Left ventricle myocardium inferior (tissue), 1 donor: ENCODE results near the gene AGAP1. TPM values are rescaled to one million over a fixed set of nuclear protein-coding genes. Genes with fewer than 3 reads are reported as not detected.

ENCODE experiments used
- DNase-seq: peaks from one replicate; pipeline ENCODE4 v3.0.0-alpha.2; 2020
- H3K27ac ChIP-seq: fragments of 200-600 bp; replicated peaks from 2 replicates; pipeline ENCODE4 v1.8.0; 2021
- H3K27me3 ChIP-seq: fragments of 200-600 bp; 2 replicates; pipeline ENCODE4 v1.8.0; 2021; ENCODE audit warnings: low read depth
- H3K36me3 ChIP-seq: fragments of 200-600 bp; 2 replicates; pipeline ENCODE4 v1.8.0; 2021
- H3K4me1 ChIP-seq: fragments of 200-600 bp; 2 replicates; pipeline ENCODE4 v1.8.0; 2021
- H3K4me3 ChIP-seq: fragments of 200-600 bp; 2 replicates; pipeline ENCODE4 v1.8.0; 2021; ENCODE audit warnings: mild to moderate bottlenecking, moderate library complexity
- H3K9me3 ChIP-seq: fragments of 200-600 bp; replicated peaks from 2 replicates; pipeline ENCODE4 v1.8.0; 2021
- intact Hi-C: fragments of 100-400 bp; cut with micrococcal nuclease; formaldehyde crosslinking; loops from one replicate; pipeline ENCODE4 v1.11.0; 2022
- total RNA-seq: library from RNA; stranded (reverse); fragmentation: NEBNext Ultra II Directional; extraction: Animal tissue kit (Norgen Biotek cat#: 25700); gene quantifications from one replicate; pipeline ENCODE4 v1.2.1, GENCODE V29; 2021
- TF ChIP-seq, protein P1 (sequence below): fragments of 200-600 bp; IDR thresholded peaks from 2 replicates; pipeline ENCODE4 v1.8.0; 2021; ENCODE audit warnings: antibody characterized with exemption, mild to moderate bottlenecking, borderline replicate concordance
- donor health status: DM: no; HTN: yes; CAD: no; lungs with severe emphysema.

Gene AGAP1
- total RNA-seq, 1 donor from 2014 or later, result 18.1 TPM

DNA sequence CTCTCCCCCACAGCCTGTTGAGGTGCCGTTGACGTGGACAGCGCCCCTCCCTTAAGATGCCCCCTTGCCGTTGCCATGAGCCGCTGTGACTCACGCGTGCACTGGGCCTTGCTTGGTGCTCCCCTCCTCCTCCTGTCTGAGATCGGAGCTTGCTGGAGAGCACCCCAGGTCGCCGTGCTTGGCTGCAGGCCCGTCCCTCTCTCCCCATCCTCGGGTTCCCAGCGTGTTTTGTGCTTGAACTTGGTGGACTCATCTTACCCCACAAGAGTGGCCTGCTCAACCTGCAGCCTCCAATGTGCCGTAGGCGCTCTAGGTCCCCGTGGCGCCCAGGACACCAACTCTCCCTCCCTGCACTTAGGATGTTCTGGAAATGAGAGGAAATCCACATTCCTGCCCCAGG is 634.5 kb downstream of the AGAP1 start:
- Histone ChIP-seq H3K4me3 (no peak overlapping the region), H3K9me3 (no peaks in the 10 kb centered on the region), H3K4me1 (no peaks in the 10 kb centered on the region), H3K36me3 (peaks cover 34% of the 10 kb centered on the region), H3K27ac (no peak overlapping the region), H3K27me3 (no peaks in the 10 kb centered on the region)
- no peak for DNase-seq
- TF ChIP-seq, protein P1, sequence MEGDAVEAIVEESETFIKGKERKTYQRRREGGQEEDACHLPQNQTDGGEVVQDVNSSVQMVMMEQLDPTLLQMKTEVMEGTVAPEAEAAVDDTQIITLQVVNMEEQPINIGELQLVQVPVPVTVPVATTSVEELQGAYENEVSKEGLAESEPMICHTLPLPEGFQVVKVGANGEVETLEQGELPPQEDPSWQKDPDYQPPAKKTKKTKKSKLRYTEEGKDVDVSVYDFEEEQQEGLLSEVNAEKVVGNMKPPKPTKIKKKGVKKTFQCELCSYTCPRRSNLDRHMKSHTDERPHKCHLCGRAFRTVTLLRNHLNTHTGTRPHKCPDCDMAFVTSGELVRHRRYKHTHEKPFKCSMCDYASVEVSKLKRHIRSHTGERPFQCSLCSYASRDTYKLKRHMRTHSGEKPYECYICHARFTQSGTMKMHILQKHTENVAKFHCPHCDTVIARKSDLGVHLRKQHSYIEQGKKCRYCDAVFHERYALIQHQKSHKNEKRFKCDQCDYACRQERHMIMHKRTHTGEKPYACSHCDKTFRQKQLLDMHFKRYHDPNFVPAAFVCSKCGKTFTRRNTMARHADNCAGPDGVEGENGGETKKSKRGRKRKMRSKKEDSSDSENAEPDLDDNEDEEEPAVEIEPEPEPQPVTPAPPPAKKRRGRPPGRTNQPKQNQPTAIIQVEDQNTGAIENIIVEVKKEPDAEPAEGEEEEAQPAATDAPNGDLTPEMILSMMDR, result no peak
- intact Hi-C loops, result no loop called here

DNA sequence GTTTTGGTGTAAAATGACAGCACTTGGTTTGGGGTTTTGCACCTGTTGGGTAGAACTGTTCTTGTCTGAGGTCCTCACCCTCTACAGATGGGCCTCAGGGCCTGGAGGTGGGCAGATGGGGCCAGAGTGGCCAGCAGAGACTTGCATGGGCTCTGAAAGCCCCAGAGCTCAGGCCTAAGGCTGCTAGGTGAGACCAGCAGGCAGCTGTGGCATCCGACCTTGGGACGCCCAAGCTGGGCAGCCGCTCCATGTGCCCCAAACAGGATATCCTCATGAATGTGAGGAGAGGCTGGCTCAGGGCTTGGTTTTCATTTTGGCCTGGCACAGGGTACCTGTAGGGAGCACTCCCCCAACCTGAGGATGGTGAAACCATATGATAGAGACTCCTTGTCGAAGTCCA is 636.1 kb downstream of the AGAP1 start:
- Histone ChIP-seq H3K27me3 (no peaks in the 10 kb centered on the region), H3K4me3 (no peak overlapping the region), H3K36me3 (peaks cover 20% of the 10 kb centered on the region), H3K27ac (no peak overlapping the region), H3K4me1 (no peaks in the 10 kb centered on the region), H3K9me3 (no peaks in the 10 kb centered on the region)
- intact Hi-C loops, result no loop called here
- DNase-seq, result no peak
- TF ChIP-seq, protein P1, result no peak

DNA sequence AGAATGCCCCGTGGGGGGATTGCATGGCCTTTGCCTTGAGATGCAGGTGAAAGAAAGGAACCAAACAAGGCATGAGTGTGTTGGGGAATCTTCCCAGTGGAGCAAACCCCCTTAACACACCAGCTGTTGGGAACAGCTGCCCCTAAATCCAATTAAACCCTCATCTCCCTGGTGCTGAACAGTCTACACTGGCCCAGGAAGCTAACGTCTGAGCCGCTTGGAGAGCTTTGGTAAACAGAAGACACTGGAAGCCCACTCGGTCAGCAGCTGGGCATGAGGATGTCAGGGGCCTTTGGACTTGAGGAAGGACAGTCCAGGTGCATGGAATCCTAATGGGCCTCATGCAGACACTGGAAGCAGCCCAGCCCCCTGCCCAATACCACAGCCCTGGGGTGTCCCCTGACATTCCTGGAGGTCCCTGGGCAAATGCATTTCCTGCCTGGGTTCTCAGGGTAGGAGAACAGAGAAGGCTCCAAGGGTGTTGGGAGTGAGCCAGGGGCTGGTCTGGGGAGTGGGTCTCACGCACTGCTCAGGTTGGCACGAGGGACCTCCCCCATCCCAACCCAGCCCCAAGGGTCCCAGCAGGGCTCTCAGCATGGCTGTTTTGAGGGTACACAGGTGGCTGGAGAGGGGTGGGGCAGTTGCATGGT is 636.6 kb downstream of the AGAP1 start:
- Histone ChIP-seq H3K27me3 (no peaks in the 10 kb centered on the region), H3K9me3 (no peaks in the 10 kb centered on the region), H3K36me3 (peaks cover 15% of the 10 kb centered on the region), H3K4me3 (no peak overlapping the region), H3K4me1 (no peaks in the 10 kb centered on the region), H3K27ac (no peak overlapping the region)
- intact Hi-C loops, result no loop called here
- DNase-seq, result no peak
- TF ChIP-seq, protein P1, result no peak

DNA sequence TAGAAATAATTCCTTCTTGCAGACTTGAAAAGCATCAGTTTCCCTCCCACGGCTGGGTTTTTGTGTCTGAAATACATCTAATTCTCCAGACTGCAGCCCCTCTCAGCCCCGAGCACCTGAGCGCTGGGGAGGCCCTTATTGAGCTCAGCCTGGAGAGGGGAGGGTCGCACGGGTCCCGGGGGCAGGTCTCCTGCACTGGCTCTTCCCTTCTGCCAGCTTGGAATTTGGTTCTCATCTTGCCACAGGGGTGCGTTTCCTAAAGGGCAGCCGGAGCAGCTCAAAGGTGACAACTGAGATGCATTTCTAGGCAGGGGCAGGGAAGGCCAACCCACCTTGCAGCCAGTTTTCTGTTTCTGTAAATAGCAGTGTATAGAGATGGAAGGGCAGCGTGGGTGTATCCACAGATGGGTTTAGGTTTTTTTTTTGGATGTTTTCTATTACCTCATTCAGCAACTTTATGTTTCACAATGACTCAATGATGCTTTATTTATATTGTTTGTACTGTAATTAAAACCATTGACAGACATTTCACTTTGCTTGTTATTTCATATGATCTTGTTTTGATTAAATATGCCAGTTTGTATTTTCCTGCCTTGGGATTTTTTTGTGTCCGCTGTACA is 637.3 kb downstream of the AGAP1 start:
- intact Hi-C loops, result no loop called here
- TF ChIP-seq, protein P1, result no peak
- Histone ChIP-seq H3K36me3 (peaks cover 8% of the 10 kb centered on the region), H3K4me1 (no peaks in the 10 kb centered on the region), H3K27ac (no peak overlapping the region), H3K4me3 (no peak overlapping the region), H3K9me3 (no peaks in the 10 kb centered on the region), H3K27me3 (no peaks in the 10 kb centered on the region)
- DNase-seq, result no peak

DNA sequence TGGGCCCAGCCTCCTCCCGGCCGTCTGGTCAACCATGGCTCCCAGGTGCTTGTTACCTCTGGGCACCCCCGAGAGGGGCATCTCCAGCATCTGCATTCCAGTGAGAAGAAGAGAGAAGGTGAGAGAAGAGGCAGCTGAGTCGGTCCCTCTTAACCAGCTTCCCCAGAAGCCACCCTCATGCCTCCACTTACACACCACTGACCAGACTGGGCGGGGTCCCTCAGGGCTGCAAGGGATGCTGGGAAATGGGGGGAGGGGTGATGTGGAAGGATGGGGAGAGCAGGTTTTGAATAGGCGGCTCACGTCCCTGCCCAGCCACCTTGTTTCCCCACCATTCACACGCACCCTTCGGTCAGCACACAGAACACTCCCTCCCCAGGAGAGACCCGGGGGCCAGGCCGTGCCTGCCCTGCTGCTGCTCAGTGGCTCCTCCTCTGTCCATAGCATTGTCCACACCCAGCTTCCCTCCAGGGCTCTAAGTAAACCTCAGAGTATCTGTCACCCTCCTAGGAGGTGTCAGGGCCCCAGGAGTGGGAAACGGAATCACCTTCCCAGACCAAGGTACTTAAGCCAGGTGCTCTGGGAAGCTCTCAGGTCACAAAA is 639.7 kb downstream of the AGAP1 start:
- Histone ChIP-seq H3K36me3 (peaks cover 6% of the 10 kb centered on the region), H3K4me3 (no peak overlapping the region), H3K9me3 (no peaks in the 10 kb centered on the region), H3K27me3 (no peaks in the 10 kb centered on the region), H3K4me1 (no peaks in the 10 kb centered on the region), H3K27ac (no peak overlapping the region)
- TF ChIP-seq, protein P1, result no peak
- intact Hi-C loops, result no loop called here
- no peak for DNase-seq
